ENCODE results near the gene PTPRC.

PTPRC gene

GRCh38 chr1:198620951-198621824, 17.7 kb upstream of the PTPRC start:
- no peak for DNase-seq

DNA sequence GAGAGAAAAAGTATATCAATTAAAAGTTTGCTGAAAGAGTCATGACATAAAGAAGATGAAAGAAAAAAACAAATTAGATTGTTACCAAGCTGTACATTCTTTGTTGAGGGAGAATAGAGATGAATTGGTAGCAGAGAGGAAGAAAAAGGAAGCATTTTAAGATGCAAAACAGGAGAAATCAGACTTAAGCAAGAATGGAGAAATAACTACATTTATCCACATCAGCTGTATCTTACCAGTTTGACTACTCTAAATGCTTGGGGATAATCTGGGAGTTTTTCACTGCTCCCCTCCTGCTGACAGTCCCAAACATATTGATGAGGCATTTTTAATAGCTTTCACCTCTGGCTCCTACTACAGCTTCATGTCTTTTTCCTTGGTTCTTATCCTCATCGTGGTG, 16.8 kb upstream of the PTPRC start:
- DNase-seq = no peak

DNA sequence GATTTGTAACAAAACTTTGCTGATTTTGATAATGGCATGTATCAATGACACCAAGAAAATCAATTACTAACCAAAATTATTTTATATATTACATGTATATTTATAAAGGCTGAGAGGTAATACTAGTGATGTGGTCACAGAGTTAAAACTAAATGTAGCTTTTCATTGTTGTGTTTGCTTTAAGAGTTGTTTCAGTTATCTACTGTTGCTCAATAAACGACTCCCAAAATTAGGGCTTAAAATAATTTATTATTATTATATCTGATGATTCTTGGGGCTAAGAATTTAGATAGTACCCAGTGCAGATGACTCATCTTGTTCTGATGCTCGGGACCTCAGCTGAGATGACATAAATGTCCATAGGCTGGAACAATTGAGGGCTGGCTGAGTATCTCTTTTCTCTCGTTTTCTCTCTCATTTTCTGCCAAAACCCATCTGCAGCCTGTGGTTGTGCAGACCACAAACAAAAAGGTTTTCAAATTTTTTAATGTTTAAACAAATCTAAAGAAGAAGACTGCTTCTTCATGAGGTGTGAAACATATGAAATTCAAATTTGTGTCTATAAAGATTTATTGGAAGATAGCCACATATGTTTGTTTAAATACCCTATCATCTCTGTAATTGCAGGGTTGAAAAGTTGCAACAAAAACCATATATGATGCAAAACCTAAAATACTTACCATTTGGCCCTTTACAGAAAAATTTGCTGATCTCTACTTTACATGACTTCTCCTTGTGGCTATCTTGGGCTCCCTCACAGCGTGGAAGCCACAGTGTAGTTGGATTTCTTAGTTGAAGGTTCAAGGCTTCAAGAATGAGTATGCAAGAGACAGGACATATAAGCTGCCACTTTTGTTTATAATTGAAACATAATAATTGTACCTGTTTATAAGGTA, 14.8 kb upstream of the PTPRC start:
- DNase-seq = no peak

GRCh38 chr1:198624648-198624980, 14.2 kb upstream of the PTPRC start:
- DNase-seq = no peak

DNA sequence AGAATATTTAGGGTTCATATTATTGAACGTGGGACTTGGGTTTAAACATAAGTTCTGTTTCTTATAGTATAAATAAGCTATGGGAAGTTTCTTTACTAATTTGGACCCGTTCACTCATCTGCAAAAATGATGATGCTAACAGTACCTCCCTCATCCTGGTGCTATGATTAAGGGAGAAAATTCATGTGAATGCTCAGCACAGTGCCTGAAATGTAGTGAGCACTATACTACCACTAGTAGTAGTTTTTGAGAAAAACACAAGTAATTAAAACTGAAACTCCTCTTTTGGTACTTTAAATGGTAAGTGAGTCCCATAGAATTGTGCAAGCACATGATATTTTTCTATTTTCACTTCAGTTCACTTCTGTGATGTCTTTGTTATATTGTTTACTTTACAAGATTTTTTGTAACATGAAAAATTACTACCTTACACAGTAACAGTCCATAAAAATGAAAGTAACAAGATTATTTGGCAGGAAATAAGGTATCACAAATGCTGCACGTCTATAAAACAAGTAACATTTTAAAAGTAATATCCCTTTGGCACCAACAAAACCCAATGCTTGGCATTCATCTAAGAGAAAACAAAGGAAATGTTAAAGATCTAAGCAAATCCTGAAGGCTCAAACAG, 11.3 kb upstream of the PTPRC start:
- no peak for DNase-seq

- DNase-seq = no peak
These were observed 10.8 kb upstream of the PTPRC start for GRCh38 chr1:198628067-198628455.

GRCh38 chr1:198629610-198630009, 9.2 kb upstream of the PTPRC start:
- no peak for DNase-seq

DNA sequence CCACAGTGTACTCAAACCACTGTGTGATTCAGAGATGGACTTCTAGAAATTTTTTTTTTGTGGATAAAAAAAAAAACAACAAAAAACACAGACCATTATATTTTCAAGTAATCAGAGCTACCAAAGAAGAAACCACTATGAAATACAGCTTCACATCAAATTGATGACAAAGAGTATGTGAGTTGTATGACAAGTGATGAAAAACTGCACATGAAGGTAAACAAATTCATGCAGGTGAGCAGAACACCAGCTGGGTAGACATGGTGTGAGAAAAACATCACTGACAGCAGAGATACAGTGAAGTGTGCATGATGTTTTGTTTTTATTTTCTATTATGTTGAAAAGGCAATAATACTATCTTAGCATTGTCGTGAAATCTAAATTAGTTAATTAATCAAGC, 8.0 kb upstream of the PTPRC start:
- DNase-seq = no peak

DNA sequence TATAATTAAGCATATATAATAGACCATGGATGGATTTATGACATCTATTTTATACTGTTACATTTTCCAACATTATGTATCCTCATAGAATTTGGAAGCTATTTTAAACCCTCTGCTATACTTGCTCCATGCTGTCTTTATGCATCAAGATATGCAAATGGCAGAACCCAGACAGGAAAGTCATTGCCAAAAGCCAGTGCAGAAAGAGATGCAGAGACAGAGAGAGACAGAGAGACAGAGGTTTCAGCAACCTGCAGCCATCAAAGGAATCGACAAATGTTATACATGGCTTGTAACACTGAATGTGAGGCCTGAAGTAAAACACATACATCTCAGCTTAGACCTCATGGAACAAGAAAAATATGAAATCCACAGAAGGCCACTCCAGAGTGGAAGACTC, 7.5 kb upstream of the PTPRC start:
- no peak for DNase-seq

- no peak for DNase-seq
These were observed 6.8 kb upstream of the PTPRC start for GRCh38 chr1:198632007-198632406.

DNA sequence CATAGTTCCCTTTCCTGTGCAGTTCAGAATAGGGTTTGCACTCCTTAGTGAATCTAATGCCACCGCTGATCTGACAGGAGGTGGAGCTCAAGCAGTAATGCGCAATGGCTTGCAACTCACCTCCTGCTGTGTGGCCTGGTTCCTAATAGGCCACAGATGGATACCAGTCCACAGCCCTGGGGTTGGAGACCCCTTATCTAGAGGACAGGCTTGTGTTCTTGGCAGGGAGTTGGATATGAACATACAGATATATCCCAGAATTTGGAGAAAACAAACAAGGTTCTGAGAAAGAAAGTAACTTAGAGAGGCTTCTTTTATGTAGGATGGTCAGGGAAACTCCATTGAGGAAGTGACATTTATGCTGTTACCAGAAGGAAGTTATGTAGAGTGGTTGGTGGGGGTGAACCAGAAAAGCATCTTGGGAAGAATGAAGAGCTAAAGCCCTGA, 5.1 kb upstream of the PTPRC start:
- no peak for DNase-seq

DNA sequence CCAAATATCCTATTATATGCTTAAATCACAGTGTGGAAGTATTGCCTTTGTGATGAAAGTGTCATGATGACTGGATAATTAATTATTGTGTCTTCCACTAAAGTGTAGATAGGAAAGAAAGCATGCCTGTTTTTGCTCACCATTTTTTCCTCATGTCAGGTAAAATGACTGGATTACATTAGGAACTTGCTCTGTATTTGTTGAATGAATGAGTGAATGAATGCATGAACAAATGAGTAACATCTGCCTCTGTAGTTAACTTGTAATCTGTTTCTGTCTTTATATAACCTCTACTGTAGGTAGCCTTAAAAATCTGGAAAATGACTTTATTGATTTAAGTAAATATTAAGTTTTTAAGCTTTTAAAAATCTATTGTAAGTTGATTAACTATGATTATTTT, 2.9 kb upstream of the PTPRC start:
- no peak for DNase-seq

GRCh38 chr1:198636391-198636790, 2.4 kb upstream of the PTPRC start:
- DNase-seq = no peak

GRCh38 chr1:198637157-198637556, 1.7 kb upstream of the PTPRC start:
- no peak for DNase-seq

GRCh38 chr1:198637916-198638437, 863 bp upstream of the PTPRC start:
- no peak for DNase-seq

DNA sequence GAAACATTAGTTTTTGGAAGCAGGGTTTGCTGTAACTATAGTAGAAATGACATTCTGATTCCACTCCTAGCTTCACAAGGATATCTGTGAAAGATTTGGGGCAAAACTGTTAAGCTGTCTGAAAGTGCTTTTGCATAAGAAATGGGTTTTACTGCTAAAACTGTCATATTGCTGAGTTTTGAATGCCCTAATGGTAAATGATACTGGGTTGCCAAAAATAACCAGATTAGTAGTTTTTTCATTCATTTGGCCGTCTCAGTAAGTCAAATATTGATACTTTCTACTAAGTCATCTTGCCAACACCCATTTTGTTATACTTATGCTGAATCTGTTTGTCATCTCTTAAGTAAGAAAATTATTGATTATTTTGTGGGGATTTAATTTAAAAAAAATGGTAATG, 399 bp upstream of the PTPRC start:
- no peak for DNase-seq

- DNase-seq = no peak
These were observed 867 bp downstream of the PTPRC start for GRCh38 chr1:198639671-198640143.

DNA sequence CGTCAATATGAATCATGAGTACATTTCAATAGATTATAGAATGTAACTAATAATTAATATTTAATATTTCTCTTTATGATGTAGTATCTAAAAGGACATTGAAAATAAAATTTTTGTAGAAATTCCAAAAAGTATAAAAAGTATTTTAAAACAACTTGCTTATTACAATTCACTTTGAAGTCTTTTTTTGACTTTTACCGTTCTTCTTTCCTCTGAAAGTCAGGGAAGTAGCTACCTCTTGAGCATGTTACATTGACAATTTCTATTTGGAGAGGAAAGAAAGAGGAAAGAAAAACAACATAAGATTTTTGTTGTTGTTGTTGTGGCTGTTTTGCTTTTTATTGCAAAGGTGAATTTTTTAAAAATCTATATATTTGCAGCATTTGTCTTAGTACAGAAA, 1.3 kb downstream of the PTPRC start:
- no peak for DNase-seq

DNA sequence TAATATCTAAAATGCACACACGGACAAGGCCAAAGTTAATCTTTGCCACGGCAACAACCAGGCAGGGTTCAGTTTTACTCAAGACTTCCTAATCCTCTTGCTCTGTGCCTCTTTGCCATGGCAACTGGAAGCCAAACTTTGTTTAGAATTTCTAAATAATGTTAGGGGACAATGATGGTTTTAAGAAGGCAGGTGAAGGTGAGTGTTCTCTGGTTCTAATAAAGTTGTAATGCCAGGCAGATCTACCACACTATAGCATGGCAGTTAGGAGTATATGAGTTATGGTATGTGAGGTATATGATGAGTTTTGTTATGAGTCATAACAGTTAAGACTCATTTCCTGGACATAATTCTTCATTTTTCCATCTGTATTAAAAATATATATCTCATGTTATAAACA, 2.7 kb downstream of the PTPRC start:
- DNase-seq = no peak

- DNase-seq = no peak
These were observed 3.3 kb downstream of the PTPRC start for GRCh38 chr1:198641966-198642668.

DNA sequence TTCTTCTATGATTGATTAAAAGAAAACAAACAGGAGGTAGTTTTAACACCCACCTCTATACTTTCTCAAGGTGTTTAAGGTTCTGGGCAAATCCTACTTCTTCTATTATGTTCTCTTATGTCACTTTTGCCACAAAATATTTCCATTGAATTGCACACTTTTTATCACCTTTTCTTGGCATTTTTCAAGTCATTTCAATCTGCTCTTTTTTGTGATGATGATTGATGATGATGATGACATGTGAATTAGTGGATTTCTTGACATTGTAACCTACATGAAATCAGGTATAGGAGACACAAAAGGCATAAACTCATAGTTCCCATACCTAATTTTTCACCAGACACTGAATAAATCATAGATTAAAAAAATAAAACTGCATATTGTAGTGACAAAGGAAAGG, 4.1 kb downstream of the PTPRC start:
- no peak for DNase-seq

DNA sequence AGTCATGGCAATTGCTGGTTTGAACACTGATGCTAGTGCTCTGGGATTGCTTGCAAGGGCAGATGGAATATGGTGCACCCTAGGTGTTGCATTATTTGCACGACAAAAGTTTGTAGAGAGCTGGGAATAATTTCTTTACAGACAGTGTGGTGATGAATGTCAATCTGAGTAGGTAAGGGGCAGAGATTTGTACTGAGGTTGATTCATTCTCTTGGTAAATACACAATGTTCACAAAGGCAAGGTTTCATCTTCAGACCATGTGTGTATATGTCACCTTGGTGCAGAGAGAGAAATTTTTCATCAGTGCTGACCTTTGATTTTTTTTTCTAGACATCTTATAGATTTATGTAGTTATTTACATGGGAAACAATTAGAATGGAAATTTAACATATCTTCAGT, 5.0 kb downstream of the PTPRC start:
- no peak for DNase-seq

DNA sequence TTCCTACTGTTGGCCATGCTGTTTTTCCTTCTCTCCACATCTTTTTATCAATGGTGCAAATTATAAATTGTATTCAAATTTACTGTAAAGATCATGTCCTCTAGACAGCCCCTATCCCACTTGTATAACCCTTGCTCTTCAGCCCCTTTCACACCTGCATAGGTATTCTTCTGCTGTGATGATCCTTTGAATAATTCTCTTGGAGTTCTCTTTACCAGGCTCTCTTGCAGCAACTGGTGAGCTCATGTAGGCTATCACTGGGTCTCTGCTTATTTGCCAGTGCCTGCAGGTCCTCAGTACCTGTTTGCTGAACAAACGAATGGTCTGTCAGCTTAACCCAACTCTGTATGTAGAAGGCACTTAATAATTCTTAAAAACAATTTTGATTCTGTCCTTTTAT, 8.2 kb downstream of the PTPRC start:
- no peak for DNase-seq
